H1 (cell line): ENCODE data around the gene COL17A1. TPM values are rescaled to one million over a fixed set of nuclear protein-coding genes. Genes with fewer than 3 reads are reported as not detected.

ENCODE experiments used
- CTCF ChIA-PET: fragments of 300-600 bp; sonication (Branson Sonifier 250); formaldehyde crosslinking; loops from one replicate; lab custom pipeline; 2021; ENCODE audit not compliant: partially characterized antibody; lab: Charles Lee
- POLR2A ChIA-PET: fragments of 300-600 bp; sonication (Branson Sonifier 250); formaldehyde crosslinking; loops from one replicate; lab custom pipeline; 2021; ENCODE audit warnings: inconsistent platforms; ENCODE audit not compliant: partially characterized antibody; lab: Charles Lee
- DNase-seq, 2 experiments: peaks; one replicate each; pipeline versions ENCODE4 v3.0.0 to v3.0.0-alpha.2; 2010 to 2022; ENCODE audit warnings: low spot score in 2 of 2, low read depth in 1 of 2, mixed read lengths in 1 of 2
- FAIRE-seq: peaks from 2 replicates; lab custom pipeline; 2011; peaks lifted over from hg19 to GRCh38; lab: Jason Lieb, UNC
- H2AFZ ChIP-seq: 2 replicates; pipeline ENCODE4 v1.8.1; 2012; ENCODE audit warnings: low read length, inconsistent platforms
- H2AK5ac ChIP-seq: 2 replicates; pipeline ENCODE4 v1.6.1; 2013; ENCODE audit warnings: low read depth, low read length
- H2BK120ac ChIP-seq: replicated peaks from 2 replicates; pipeline ENCODE3; 2013; ENCODE audit warnings: low read depth, low read length, inconsistent platforms
- H2BK12ac ChIP-seq: 2 replicates; pipeline ENCODE4 v1.6.1; 2013; ENCODE audit warnings: low read depth, low read length
- H2BK15ac ChIP-seq: 2 replicates; pipeline ENCODE4 v1.6.1; 2013; ENCODE audit warnings: low read length
- H2BK20ac ChIP-seq: 2 replicates; pipeline ENCODE4 v1.6.1; 2013; ENCODE audit warnings: low read length
- H2BK5ac ChIP-seq: 2 replicates; pipeline ENCODE4 v1.6.1; 2013; ENCODE audit warnings: low read depth, low read length
- H3K14ac ChIP-seq: 2 replicates; pipeline ENCODE4 v1.6.1; 2013; ENCODE audit warnings: inconsistent platforms; ENCODE audit not compliant: insufficient read length
- H3K18ac ChIP-seq: 2 replicates; pipeline ENCODE4 v1.6.1; 2013; ENCODE audit warnings: low read length; ENCODE audit errors: extremely low read depth
- H3K23ac ChIP-seq: 2 replicates; pipeline ENCODE4 v1.6.1; 2013; ENCODE audit warnings: inconsistent platforms; ENCODE audit not compliant: insufficient read length
- H3K23me2 ChIP-seq: 2 replicates; pipeline ENCODE4 v1.6.1; 2013; ENCODE audit warnings: low read depth, low read length
- H3K27ac ChIP-seq: 2 replicates; pipeline ENCODE4 v1.6.1; 2011; ENCODE audit warnings: low read depth, low read length, inconsistent platforms
- H3K27me3 ChIP-seq, 4 experiments: replicated peaks in 1 of 4; 1 replicate in 1 of 4; 2 replicates in 3 of 4; pipeline versions ENCODE4 v1.6.1 to v1.8.1; 2011 to 2013; ENCODE audit warnings: low read length in 3 of 4, mild to moderate bottlenecking in 3 of 4, inconsistent platforms in 2 of 4, mixed read lengths in 2 of 4, moderate library complexity in 1 of 4; ENCODE audit not compliant: control insufficient read depth in 3 of 4, insufficient read depth in 3 of 4; ENCODE audit errors: extremely low read depth in 1 of 4
- H3K36me3 ChIP-seq, 4 experiments: 2 replicates each; pipeline versions ENCODE4 v1.6.1 to v1.8.1; 2011 to 2013; ENCODE audit warnings: mild to moderate bottlenecking in 4 of 4, low read length in 3 of 4, moderate library complexity in 2 of 4, control low read depth in 1 of 4, inconsistent platforms in 1 of 4; ENCODE audit not compliant: insufficient read depth in 4 of 4, control insufficient read depth in 2 of 4
- H3K4ac ChIP-seq: replicated peaks from 2 replicates; pipeline ENCODE3; 2013; ENCODE audit warnings: low read length, low read depth, mixed read lengths, inconsistent platforms; ENCODE audit not compliant: insufficient read length
- H3K4me1 ChIP-seq, 4 experiments: replicated peaks in 1 of 4; 1 replicate in 1 of 4; 2 replicates in 3 of 4; pipeline versions ENCODE4 v1.6.1 to v1.8.1; 2011 to 2013; ENCODE audit warnings: low read length in 3 of 4, inconsistent platforms in 2 of 4, mixed read lengths in 1 of 4; ENCODE audit not compliant: insufficient read depth in 4 of 4, control insufficient read depth in 3 of 4
- H3K4me2 ChIP-seq, 2 experiments: 2 replicates each; pipeline versions ENCODE4 v1.6.1 to v1.8.1; 2011 to 2013; ENCODE audit warnings: low read depth in 2 of 2, low read length in 2 of 2, control low read depth in 1 of 2, inconsistent platforms in 1 of 2, mild to moderate bottlenecking in 1 of 2; ENCODE audit not compliant: insufficient read depth in 1 of 2
- H3K4me3 ChIP-seq, 4 experiments: fragments of 200-600, 300-600 bp in 1 of 4; sonication (generic), shearing (Covaris generic), sonication (Bioruptor Twin) in 1 of 4; 2 replicates each; pipeline versions ENCODE4 v1.5.1 to v1.8.1; 2011 to 2016; ENCODE audit warnings: low read length in 4 of 4, low read depth in 3 of 4, control low read depth in 2 of 4, inconsistent platforms in 2 of 4, mild to moderate bottlenecking in 2 of 4, mixed read lengths in 1 of 4, moderate library complexity in 1 of 4; ENCODE audit not compliant: insufficient read depth in 2 of 4; ENCODE audit errors: extremely low read depth in 1 of 4
- H3K56ac ChIP-seq: replicated peaks from 2 replicates; pipeline ENCODE3; 2013; ENCODE audit warnings: low read depth, mild to moderate bottlenecking, mixed read lengths, low read length, inconsistent platforms; ENCODE audit not compliant: insufficient read length
- H3K79me1 ChIP-seq: 2 replicates; pipeline ENCODE4 v1.6.1; 2013; ENCODE audit warnings: low read depth, low read length, control low read depth
- H3K79me2 ChIP-seq, 2 experiments: 2 replicates each; pipeline versions ENCODE4 v1.6.1 to v1.8.1; 2012 to 2013; ENCODE audit warnings: low read length in 2 of 2, mild to moderate bottlenecking in 2 of 2, inconsistent platforms in 1 of 2; ENCODE audit not compliant: insufficient read depth in 2 of 2, control insufficient read depth in 1 of 2
- H3K9ac ChIP-seq, 4 experiments: replicated peaks in 1 of 4; 1 replicate in 1 of 4; 2 replicates in 3 of 4; pipeline versions ENCODE4 v1.6.1 to v1.8.1; 2011 to 2013; ENCODE audit warnings: low read depth in 3 of 4, low read length in 3 of 4, control low read depth in 2 of 4, mild to moderate bottlenecking in 2 of 4, moderate library complexity in 2 of 4, inconsistent platforms in 1 of 4; ENCODE audit errors: extremely low read depth in 1 of 4
- H3K9me3 ChIP-seq, 2 experiments: 2 replicates each; pipeline versions ENCODE4 v1.6.1 to v1.8.1; 2012 to 2013; ENCODE audit warnings: mild to moderate bottlenecking in 2 of 2, moderate library complexity in 2 of 2, control low read depth in 1 of 2, inconsistent platforms in 1 of 2, low read depth in 1 of 2, low read length in 1 of 2, mixed read lengths in 1 of 2; ENCODE audit not compliant: insufficient read depth in 2 of 2
- H4K20me1 ChIP-seq, 2 experiments: replicated peaks in 1 of 2; 2 replicates each; pipeline versions ENCODE3 to v1.8.1; 2011 to 2013; ENCODE audit warnings: inconsistent platforms in 2 of 2, low read length in 2 of 2, mild to moderate bottlenecking in 1 of 2; ENCODE audit not compliant: insufficient read depth in 2 of 2, control insufficient read depth in 1 of 2
- H4K5ac ChIP-seq: 2 replicates; pipeline ENCODE4 v1.6.1; 2013; ENCODE audit warnings: low read length, low read depth, mixed read lengths, inconsistent platforms; ENCODE audit not compliant: insufficient read length
- H4K8ac ChIP-seq: 2 replicates; pipeline ENCODE4 v1.8.0; 2013; ENCODE audit warnings: mild to moderate bottlenecking, moderate library complexity, low read length, inconsistent platforms; ENCODE audit not compliant: insufficient read depth; ENCODE audit errors: extremely low read depth
- H4K91ac ChIP-seq: replicated peaks from 2 replicates; pipeline ENCODE3; 2013; ENCODE audit warnings: low read length, mixed read lengths, inconsistent platforms; ENCODE audit not compliant: insufficient read length
- ASH2L ChIP-seq: fragments of 200-600, 300-600 bp; sonication (generic); IDR thresholded peaks from one replicate; pipeline ENCODE4 v1.7.1; 2017; ENCODE audit warnings: low read length
- BRCA1 ChIP-seq: IDR thresholded peaks from 2 replicates; pipeline ENCODE4 v1.6.1; 2012; ENCODE audit warnings: low read depth, low read length, improper control_type of control experiment
- CBX5 ChIP-seq: fragments of 300-800, 300-1000 bp; sonication (generic); IDR thresholded peaks from 2 replicates; pipeline ENCODE4 v1.7.1; 2016; ENCODE audit warnings: antibody characterized with exemption, low read length, low read depth
- CREB1 ChIP-seq: IDR thresholded peaks from 2 replicates; pipeline ENCODE4 v1.6.1; 2012; ENCODE audit warnings: inconsistent platforms
- EGR1 ChIP-seq: IDR thresholded peaks from 2 replicates; pipeline ENCODE4 v1.6.1; 2011; ENCODE audit warnings: low read depth, low read length, borderline replicate concordance
- SP4 ChIP-seq: IDR thresholded peaks from 2 replicates; pipeline ENCODE4 v1.6.1; 2012; ENCODE audit warnings: low read length, inconsistent platforms
- TBP ChIP-seq: IDR thresholded peaks from 2 replicates; pipeline ENCODE4 v1.6.1; 2011; ENCODE audit warnings: low read depth, low read length, improper control_type of control experiment
- WGBS, 2 experiments: shearing (Covaris generic) in 1 of 2; methylation state at CpG; one replicate each; pipeline versions ENCODE4 v1.1.6 to v1.1.7; 2013 to 2015; ENCODE audit warnings: low lambda C conversion rate in 2 of 2, mixed read lengths in 2 of 2, inconsistent platforms in 1 of 2, low coverage in 1 of 2, missing lambda C conversion rate in 1 of 2; ENCODE audit not compliant: insufficient replicate concordance in 2 of 2, insufficient coverage in 1 of 2, insufficient read length in 1 of 2; ENCODE audit errors: extremely low coverage in 1 of 2, missing lambda C conversion rate in 1 of 2; 5-methylcytosine and 5-hydroxymethylcytosine counted together
- polyA plus RNA-seq, 7 experiments: library from polyadenylated mRNA; depleted of rRNA in 3 of 7; stranded (reverse) in 5 of 7; unstranded in 2 of 7; fragments of >200 nt in 5 of 7; fragments of 200-250 nt in 2 of 7; gene quantifications; 1 replicate in 5 of 7; 2 replicates in 1 of 7; 4 replicates in 1 of 7; pipeline versions ENCODE4 v1.2.1 to v1.2.3, GENCODE V29; 2011 to 2013; ENCODE audit warnings: missing spikeins in 2 of 7, mixed read lengths in 2 of 7
- total RNA-seq: library from RNA; stranded (reverse); fragmentation: NEBNext Ultra II Directional; extraction: Animal tissue kit (Norgen Biotek cat#: 25700); gene quantifications from 2 replicates; pipeline ENCODE4 v1.2.1, GENCODE V29; 2021

The COL17A1 gene
- total and polyA plus RNA-seq, 2 of the 8 experiments (the other 6 are each of a cell fraction or from before 2014, with no cell fraction given), result 0.35 to 0.37 TPM

DNA sequence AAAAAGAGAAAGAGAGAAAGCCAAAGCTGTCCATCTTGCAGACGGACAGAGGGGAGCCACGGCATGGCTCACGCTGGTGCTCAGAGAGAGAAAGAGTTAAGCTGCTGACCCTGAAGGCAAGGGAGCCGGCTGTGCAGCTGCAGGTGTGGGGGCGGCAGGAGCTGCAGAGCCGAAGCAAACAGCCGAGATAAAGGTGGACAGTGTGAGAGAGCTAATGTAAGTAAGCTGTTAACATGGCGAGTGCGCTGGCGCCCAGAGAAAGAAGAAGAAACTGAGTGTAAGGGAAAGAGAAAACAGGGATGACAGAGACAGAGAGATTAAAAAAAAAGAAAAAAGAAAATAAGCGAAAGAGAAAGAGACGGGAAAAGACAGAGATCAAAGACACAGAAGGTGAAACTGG is 18.2 kb downstream of the COL17A1 start:
- Histone ChIP-seq H2BK15ac (no peak overlapping the region), H3K14ac (no peak overlapping the region), H3K56ac (no peak overlapping the region), H3K4me2 (peak overlapping the region; percentile 48 to 61), H2BK12ac (peak overlapping the region; percentile 83), H3K79me2 (no peaks in the 10 kb centered on the region), H4K5ac (peak overlapping the region; percentile 24), H3K9ac (no peak overlapping the region; a peak in 2 of 7 replicates), H3K9me3 (no peaks in the 10 kb centered on the region), H3K27ac (0 out of 2 replicates have a peak overlapping the region, but pooled peaks have one; percentile 30), H2BK5ac (0 out of 2 replicates have a peak overlapping the region, but pooled peaks have one; percentile 62), H2BK120ac (peak overlapping the region; percentile 10), H2BK20ac (peak overlapping the region; percentile 75; the same call in 1 of the 2 replicates), H2AK5ac (no peak overlapping the region), H3K27me3 (peaks cover 0 to 2% (median 0%) of the 10 kb centered on the region in 4 experiments; a peak in 1 of 7 replicates), H3K23me2 (no peaks in the 10 kb centered on the region), H3K4me1 (peaks cover 2 to 16% (median 8%) of the 10 kb centered on the region in 4 experiments; a peak in 6 of 7 replicates), H4K91ac (peak overlapping the region; percentile 48), H3K18ac (peak overlapping the region; percentile 15; the same call in 1 of the 2 replicates), H2AFZ (peak overlapping the region; percentile 71; the same call in 1 of the 2 replicates), H3K36me3 (no peaks in the 10 kb centered on the region), H3K23ac (no peak overlapping the region), H3K4me3 (peak overlapping the region in 2 of 4 experiments; percentile 3 to 32; a peak in 3 of 8 replicates), H4K8ac (no peak overlapping the region), H4K20me1 (no peaks in the 10 kb centered on the region), H3K79me1 (no peaks in the 10 kb centered on the region), H3K4ac (no peak overlapping the region)
- no peak for DNase-seq
- 26% methylated on average over 12 of the region's 12 CpGs; no CpG with 5 or more reads in 1 of the 2 experiments for WGBS, 2 experiments
- POLR2A ChIA-PET, result interaction anchor here (1.2 to 3.6 kb wide), 3 partner anchors 10 to 54 kb away, joined by 3 to 13 read pairs (median 12); partner anchors contain the start of gene SFR1
- CTCF ChIA-PET, result interaction anchor here (0.6 to 5.5 kb wide), 6 partner anchors 8 to 85 kb away, joined by 3 to 35 read pairs (median 4); no protein-coding TSS in a partner anchor
- no peak for TF ChIP-seq SP4
- peak; percentile 75 for TF ChIP-seq EGR1
- TF ChIP-seq BRCA1, result no peak
- 0 out of 2 replicates have a peak, but pooled peaks have one; percentile 63 for TF ChIP-seq TBP
- no peak for TF ChIP-seq CBX5
- peak; percentile 74 for TF ChIP-seq ASH2L
- no peak for TF ChIP-seq CREB1
- FAIRE-seq, result no peak
